Stimulated activated CD8-positive, alpha-beta memory T cell treated with anti-CD3 and anti-CD28 coated beads, Interleukin-15, amount 100 ng/mL, for 1 hour (primary cell): Measurements from ENCODE around the gene CDH4.

Experiments used
- DNase-seq: peaks from one replicate; pipeline ENCODE4 v3.0.0-alpha.2; 2020; ENCODE audit warnings: low read depth

The CDH4 gene

DNA sequence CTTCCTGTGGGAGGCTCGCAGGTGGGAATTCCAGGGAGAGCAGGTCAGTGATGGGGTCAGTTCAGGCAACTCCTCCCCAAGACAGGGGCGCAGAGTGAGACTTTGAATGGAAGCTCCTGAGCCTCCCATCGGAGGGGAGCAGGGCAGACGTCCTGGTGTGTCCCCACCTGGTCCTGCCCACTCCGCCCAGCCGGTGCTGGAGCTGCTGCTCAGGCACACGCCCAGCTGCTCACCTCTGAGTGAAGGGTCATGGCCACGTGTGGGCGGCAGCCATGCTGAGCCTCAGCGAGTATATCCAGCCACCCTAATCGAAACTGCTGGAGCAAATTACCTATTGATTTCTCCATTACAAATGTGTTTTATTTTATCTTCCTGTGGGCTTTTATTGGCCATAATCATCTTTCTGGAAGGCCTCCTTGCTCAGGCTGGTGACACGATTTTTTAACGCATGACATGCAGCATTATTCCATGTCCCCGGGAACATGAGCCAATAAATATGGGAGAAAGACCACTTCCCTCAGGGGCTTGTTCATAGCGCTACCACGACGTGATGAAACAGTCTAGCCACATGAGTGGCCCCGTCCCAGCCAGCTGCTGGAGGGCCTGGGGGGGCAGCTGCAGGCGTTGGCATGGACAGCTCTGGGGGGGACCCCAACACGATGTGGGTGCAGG, 665.5 kb downstream of the CDH4 start:
- no peak for DNase-seq

DNA sequence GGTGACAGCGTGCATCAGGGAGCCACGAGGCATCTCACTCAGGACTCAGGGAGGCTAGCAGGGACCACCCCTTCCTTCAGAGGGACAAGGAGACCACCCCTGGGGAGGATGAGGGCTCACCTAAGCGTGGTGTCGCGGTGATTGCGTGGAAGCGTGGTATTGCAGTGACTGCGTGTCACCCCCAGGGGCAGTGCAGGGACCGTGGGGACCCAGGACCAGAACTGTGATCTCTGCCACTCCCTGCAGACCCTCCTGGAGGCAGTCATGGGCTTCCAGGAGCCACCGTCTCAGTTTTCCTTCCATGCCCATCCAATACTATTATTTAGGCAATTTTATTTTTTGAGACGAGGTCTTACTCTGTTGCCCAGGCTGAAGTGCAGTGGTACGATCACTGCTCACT, 666.5 kb downstream of the CDH4 start:
- DNase-seq, result no peak

GRCh38 chr20:61919239-61919638, 667.2 kb downstream of the CDH4 start:
- no peak for DNase-seq

GRCh38 chr20:61919675-61920365, 667.8 kb downstream of the CDH4 start:
- DNase-seq, result no peak

DNA sequence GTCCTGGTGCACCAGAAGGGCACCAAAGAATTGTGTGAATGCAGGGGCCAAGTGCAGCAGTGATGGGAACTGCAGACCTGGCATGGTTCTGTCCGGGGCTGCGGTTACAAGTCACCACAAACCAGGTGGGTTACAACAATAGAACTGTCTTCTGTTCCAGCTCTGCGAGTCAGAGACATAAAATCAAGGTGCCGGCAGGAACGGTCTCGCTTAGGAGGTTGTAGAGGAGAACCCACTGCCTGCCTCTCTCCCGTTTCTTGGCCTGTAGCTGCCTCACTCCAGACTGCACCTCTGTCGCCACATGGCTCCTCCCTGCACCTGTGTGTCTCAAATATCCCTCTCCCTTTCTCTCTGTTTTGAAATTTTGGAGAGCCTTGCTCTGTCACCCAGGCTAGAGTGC, 670.4 kb downstream of the CDH4 start:
- DNase-seq, result no peak

- DNase-seq, result no peak
Observed at GRCh38 chr20:61922936-61923335, 670.9 kb downstream of the CDH4 start.

- no peak for DNase-seq
Observed at GRCh38 chr20:61923371-61924166, 671.5 kb downstream of the CDH4 start.

GRCh38 chr20:61924211-61924857, 672.3 kb downstream of the CDH4 start:
- DNase-seq, result no peak

GRCh38 chr20:61924858-61925554, 672.9 kb downstream of the CDH4 start:
- DNase-seq, result no peak

DNA sequence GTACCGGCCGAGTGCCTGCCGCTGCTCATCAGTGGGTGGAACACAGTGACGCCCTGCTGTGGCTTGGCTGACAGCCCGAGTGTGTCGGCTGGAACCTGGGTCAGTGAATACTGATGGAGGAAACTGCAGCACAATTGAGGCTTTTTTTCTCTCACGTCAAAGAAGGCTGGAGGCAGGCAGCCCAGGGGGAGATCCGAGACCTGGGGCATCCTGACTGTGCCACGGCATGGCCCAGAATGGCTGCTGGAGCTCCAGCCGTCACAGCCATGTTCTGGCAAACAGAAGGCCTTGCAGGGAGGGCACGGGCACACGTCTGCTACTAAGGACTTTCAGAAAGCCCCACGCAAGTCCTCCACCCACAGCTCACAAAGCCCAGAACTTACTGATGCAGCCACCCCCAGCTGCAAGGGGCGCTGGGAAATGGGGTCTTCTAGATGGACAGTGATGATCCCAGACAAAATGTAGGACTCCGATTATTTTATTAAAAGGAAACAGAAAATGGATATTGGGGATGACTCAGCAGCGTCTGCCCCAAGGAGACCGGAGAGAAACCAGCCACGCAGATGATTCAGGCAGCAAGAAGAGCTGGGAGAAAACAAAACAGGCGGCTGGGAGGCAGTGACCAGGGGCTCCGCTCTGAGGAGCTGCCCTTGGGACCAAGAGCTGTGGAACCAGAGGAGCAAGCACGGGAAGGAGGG, 673.6 kb downstream of the CDH4 start:
- no peak for DNase-seq

- DNase-seq, result no peak
Observed at GRCh38 chr20:61926253-61926613, 674.2 kb downstream of the CDH4 start.

DNA sequence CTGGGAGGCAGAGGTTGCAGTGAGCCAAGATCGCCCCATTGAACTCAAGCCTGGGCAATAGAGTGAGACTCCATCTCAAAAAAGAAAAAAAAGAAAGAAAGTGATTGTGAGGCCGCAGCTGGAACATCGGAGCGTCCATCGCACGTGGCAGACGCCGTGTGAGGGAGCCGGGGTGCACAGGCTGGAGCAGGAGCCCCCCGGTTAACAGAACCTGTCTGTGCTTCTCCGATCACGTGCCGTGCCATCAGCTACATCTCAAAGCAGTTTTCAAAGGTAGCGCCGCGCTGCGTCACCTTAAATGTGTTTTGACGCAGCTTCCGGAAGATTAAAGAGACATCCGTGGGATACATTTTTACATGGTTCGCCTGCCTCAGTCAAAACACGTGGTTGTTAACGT, 674.7 kb downstream of the CDH4 start:
- DNase-seq, result no peak

- DNase-seq, result no peak
Observed at GRCh38 chr20:61927193-61927825, 675.2 kb downstream of the CDH4 start.

- no peak for DNase-seq
Observed at GRCh38 chr20:61927826-61928541, 675.9 kb downstream of the CDH4 start.

DNA sequence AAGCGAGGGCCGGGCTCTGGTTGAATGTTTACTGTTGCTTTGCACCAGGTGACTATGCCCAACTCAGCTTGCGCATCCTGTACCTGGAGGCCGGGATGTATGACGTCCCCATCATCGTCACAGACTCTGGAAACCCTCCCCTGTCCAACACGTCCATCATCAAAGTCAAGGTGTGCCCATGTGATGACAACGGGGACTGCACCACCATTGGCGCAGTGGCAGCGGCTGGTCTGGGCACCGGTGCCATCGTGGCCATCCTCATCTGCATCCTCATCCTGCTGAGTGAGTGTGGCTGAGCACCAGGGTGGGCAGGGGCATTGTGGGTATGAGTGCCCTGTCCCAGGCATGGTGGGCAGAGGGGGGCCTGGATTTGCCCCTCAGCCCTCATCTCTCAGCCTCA, 677.5 kb downstream of the CDH4 start:
- no peak for DNase-seq

GRCh38 chr20:61929971-61930666, 678.1 kb downstream of the CDH4 start:
- no peak for DNase-seq

DNA sequence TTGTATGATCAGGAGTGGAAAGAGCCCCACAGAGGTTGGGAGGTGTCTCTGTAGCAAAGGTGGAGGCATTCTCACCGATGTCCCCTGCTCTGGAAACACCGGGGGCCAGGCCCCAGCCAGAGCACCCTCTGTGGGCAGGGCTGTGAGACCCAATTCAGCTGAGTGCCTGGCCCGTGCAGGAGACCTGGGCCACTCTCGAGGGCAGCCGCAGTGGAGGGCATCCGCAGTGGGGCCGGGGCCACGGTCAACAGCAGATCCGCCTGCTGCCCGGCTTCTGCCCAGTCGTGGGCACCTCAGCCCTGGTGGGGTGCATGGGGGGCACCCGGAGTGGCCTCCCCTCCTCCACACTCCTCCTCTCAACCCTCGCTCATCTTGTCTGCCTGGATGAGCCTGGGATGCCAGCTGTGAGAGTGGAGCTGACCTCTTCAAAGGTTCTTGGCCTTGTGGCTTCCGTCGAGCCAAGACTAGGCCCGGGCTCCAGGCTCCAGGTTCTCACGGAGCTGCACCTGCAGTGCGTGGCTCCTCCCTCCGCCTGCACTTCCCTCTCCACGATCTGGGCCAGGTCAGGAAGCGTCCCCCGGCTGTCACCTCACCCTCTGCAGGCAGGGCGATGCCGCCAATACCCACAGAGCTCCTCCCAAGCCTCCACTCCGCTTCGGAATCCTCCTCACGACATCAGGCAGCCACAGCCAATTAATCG, 678.9 kb downstream of the CDH4 start:
- DNase-seq, result no peak

- DNase-seq, result no peak
Observed at GRCh38 chr20:61931476-61932198, 679.6 kb downstream of the CDH4 start.
